DOHH2 (cell line): Measurements from ENCODE around the gene COL4A1.

Experiments
- H3F3A ChIP-seq: fragments of 200-600 bp; sonication (generic), shearing (Covaris generic); 2 replicates; pipeline ENCODE4 v1.6.0; 2016; ENCODE audit warnings: antibody characterized with exemption, mild to moderate bottlenecking; ENCODE audit not compliant: control insufficient read depth, insufficient read depth
- H3K27ac ChIP-seq: fragments of 200-600 bp; sonication (generic); 2 replicates; pipeline ENCODE4 v1.5.1; 2014; ENCODE audit warnings: low read depth, mild to moderate bottlenecking, low read length, moderate library complexity
- H3K27me3 ChIP-seq: fragments of 200-600 bp; sonication (generic); 2 replicates; pipeline ENCODE4 v1.6.1; 2014; ENCODE audit warnings: mild to moderate bottlenecking, low read length, mixed read lengths; ENCODE audit not compliant: control insufficient read depth
- H3K36me3 ChIP-seq: fragments of 200-600 bp; sonication (generic); 2 replicates; pipeline ENCODE4 v1.6.1; 2014; ENCODE audit warnings: mild to moderate bottlenecking, low read length, moderate library complexity, mixed read lengths; ENCODE audit not compliant: control insufficient read depth
- H3K4me1 ChIP-seq: fragments of 200-600 bp; sonication (generic); 2 replicates; pipeline ENCODE4 v1.6.1; 2014; ENCODE audit warnings: mild to moderate bottlenecking, low read length, mixed read lengths; ENCODE audit not compliant: control insufficient read depth
- H3K4me2 ChIP-seq: fragments of 200-600 bp; sonication (generic); 2 replicates; pipeline ENCODE4 v1.6.0; 2014; ENCODE audit warnings: mild to moderate bottlenecking, low read length, moderate library complexity
- H3K4me3 ChIP-seq: fragments of 200-600 bp; sonication (generic); 2 replicates; pipeline ENCODE4 v1.5.1; 2014; ENCODE audit warnings: mild to moderate bottlenecking, low read length, mixed read lengths
- H3K79me2 ChIP-seq: fragments of 200-600 bp; sonication (generic); 2 replicates; pipeline ENCODE4 v1.6.1; 2014; ENCODE audit warnings: mild to moderate bottlenecking, low read length, mixed read lengths; ENCODE audit not compliant: control insufficient read depth
- H3K9me2 ChIP-seq: fragments of 200-600 bp; sonication (generic); replicated peaks from 2 replicates; pipeline ENCODE4 v1.6.1; 2014; ENCODE audit warnings: mild to moderate bottlenecking, low read length, mixed read lengths; ENCODE audit not compliant: control insufficient read depth
- H3K9me3 ChIP-seq: fragments of 200-600 bp; sonication (generic); 2 replicates; pipeline ENCODE4 v1.6.1; 2014; ENCODE audit warnings: antibody characterized with exemption, low read length, mixed read lengths; ENCODE audit not compliant: control insufficient read depth, insufficient read depth
- H4K20me1 ChIP-seq: fragments of 200-600 bp; sonication (generic); 2 replicates; pipeline ENCODE4 v1.6.0; 2014; ENCODE audit warnings: low read depth, mild to moderate bottlenecking, antibody characterized with exemption, low read length, moderate library complexity; ENCODE audit not compliant: control insufficient read depth, insufficient read depth
- CTCF ChIP-seq: fragments of 200-600 bp; sonication (generic); IDR thresholded peaks from one replicate; pipeline ENCODE4 v1.5.1; 2014; ENCODE audit warnings: antibody characterized with exemption, mild to moderate bottlenecking, low read depth, low read length; ENCODE audit not compliant: poor library complexity, severe bottlenecking
- EZH2phosphoT487 ChIP-seq: fragments of 200-600 bp; sonication (generic); IDR thresholded peaks from 2 replicates; pipeline ENCODE4 v1.6.1; 2017; ENCODE audit warnings: borderline replicate concordance, mild to moderate bottlenecking, antibody characterized with exemption, low read length, moderate library complexity, mixed read lengths

COL4A1 gene

DNA sequence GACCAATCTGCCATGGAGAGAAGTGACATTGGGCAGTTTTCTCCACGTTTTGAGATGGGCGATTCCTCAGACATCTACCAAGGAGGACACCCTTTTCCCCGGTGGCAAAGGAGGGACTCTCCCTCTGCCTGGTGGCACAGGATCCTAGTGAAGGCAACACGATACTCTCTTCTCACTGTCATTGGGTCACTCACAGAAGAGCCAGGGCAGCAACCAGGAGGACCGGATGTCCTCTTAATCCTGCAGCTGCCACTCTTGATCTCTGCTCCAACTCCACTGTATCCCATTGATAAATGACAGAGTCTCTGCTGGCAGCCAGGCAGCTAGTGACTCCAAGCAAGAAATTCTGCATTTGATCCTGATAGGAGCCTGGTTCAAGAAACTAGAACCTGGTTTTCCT lies 42.3 kb upstream of the COL4A1 start:
- Histone ChIP-seq H3K9me2 (no peaks in the 10 kb centered on the region), H3K4me3 (no peak overlapping the region), H4K20me1 (no peaks in the 10 kb centered on the region), H3K36me3 (no peaks in the 10 kb centered on the region), H3K27me3 (no peaks in the 10 kb centered on the region), H3K4me2 (no peak overlapping the region), H3K79me2 (no peaks in the 10 kb centered on the region), H3K4me1 (no peaks in the 10 kb centered on the region), H3F3A (no peaks in the 10 kb centered on the region), H3K27ac (no peak overlapping the region), H3K9me3 (no peaks in the 10 kb centered on the region)
- TF ChIP-seq EZH2phosphoT487: no peak
- TF ChIP-seq CTCF: no peak

GRCh38 chr13:110348309-110349105 lies 41.5 kb upstream of the COL4A1 start:
- H3K36me3 ChIP-seq: no peaks in the 10 kb centered on the region
- TF ChIP-seq CTCF (no peak), EZH2phosphoT487 (no peak)
- no peak overlapping the region for H3K4me2 ChIP-seq
- H3K9me2 ChIP-seq: no peaks in the 10 kb centered on the region
- H3K79me2 ChIP-seq: no peaks in the 10 kb centered on the region
- no peak overlapping the region for H3K27ac ChIP-seq
- H3K27me3 ChIP-seq: no peaks in the 10 kb centered on the region
- no peaks in the 10 kb centered on the region for H3F3A ChIP-seq
- no peaks in the 10 kb centered on the region for H4K20me1 ChIP-seq
- H3K9me3 ChIP-seq: no peaks in the 10 kb centered on the region
- no peak overlapping the region for H3K4me3 ChIP-seq
- no peaks in the 10 kb centered on the region for H3K4me1 ChIP-seq

DNA sequence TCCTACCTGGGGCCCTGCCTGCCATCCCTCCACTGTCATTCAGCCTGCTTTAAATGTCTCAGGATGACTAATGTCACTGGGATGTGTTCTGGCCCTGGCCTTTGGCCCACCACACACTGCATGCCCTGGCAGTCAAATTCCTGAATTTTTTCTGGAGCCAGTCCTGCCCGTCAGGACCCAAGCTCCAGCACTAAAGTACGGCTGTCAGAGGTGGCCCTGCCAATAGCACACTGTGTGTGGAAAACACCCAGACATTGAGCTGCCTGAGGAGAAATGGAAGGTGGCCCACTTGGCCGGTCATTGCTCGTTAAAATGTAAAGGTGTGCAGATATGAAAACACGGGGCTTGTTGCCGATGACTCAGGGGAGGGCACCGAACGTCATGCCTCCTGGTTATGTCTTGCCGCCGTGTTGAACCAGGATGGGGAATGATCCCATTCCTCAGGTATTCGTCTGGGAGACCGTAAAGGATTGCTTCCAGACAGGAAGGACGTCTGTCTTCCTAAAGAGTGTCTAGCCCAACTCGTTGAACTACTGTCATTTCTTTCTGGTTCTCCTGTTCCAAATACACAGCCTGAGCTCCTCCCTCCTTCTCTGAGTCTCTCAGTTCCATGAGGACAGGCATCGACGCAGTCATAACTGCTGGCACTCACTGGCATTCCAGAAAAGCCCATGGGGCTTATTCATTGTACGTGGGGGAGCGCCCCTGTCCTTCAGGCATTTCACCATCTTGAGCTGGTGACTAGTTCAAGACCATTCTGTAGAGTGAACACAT lies 40.8 kb upstream of the COL4A1 start:
- Histone ChIP-seq H4K20me1 (no peaks in the 10 kb centered on the region), H3K4me1 (no peaks in the 10 kb centered on the region), H3F3A (no peaks in the 10 kb centered on the region), H3K27me3 (no peaks in the 10 kb centered on the region), H3K4me3 (no peak overlapping the region), H3K4me2 (no peak overlapping the region), H3K79me2 (no peaks in the 10 kb centered on the region), H3K36me3 (no peaks in the 10 kb centered on the region), H3K9me2 (no peaks in the 10 kb centered on the region), H3K9me3 (no peaks in the 10 kb centered on the region), H3K27ac (no peak overlapping the region)
- TF ChIP-seq CTCF (no peak), EZH2phosphoT487 (no peak)
